ENCODE data around the gene APOD. TPM values are rescaled to one million over a fixed set of nuclear protein-coding genes. Genes with fewer than 3 reads are reported as not detected.
"Not testable (repeated sequence)": the region's sequence is repeated elsewhere in the genome, so short reads cannot be mapped to it uniquely, and the experiment has no call there.

Gene APOD
- total RNA-seq = not detected
- total RNA-seq = 0 reads per million in 2 donors

DNA sequence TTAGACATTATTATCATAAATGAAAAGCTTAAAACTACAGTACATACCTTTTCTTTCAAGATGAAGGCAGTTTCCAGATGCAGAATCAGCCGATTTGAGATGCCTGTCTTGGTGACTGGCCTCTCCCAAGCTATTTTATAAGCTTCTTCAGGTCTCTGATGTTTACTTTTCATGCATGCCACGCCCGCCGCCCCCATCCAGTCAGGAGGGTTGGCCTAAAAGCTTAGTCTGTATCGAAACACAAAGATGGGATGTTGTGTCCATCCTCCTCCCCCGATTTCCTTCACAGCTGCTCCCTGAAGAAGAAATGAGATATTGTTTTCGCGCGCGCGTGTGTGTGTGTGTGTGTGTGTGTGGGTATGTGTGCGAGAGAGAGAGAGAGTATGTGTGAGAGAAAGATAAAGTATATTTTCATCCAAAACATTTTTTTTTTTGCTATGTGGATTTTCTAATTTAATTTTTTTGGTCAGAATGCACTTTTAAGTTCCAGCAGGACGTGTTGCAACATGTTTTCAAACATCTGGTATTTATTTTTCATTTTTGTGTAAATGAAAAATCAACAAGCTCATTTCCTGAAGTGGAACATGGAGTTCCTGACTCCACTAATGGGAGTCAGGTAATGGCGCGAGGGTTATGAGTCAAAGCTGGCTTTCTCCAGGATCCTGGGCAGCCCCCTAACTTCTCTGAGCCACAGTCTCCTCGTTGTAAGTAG lies at the start of gene APOD:
Gene APOD, minus strand, starts transcription at position 110 of the 712 bp plus-strand sequence. CDS start 4,479 bp downstream, outside the sequence.
- H3K4me1 Mint-ChIP-seq = peaks cover 5% of the 10 kb centered on the region
- DNase-seq (no peak), ATAC-seq (no peak)
- peaks cover 2% of the 10 kb centered on the region for H3K9me3 ChIP-seq (ENCODE audit: control insufficient read depth, low read length, poor library complexity, severe bottlenecking)
- H3K27ac Mint-ChIP-seq = no peak within 1 kb of the TSS
- no peaks in the 10 kb centered on the region for H3K27me3 Mint-ChIP-seq
- H3K4me3 Mint-ChIP-seq = no peak within 1 kb of the TSS
- H3K36me3 Mint-ChIP-seq (ENCODE audit: low read depth) = no peaks in the 10 kb centered on the region

DNA sequence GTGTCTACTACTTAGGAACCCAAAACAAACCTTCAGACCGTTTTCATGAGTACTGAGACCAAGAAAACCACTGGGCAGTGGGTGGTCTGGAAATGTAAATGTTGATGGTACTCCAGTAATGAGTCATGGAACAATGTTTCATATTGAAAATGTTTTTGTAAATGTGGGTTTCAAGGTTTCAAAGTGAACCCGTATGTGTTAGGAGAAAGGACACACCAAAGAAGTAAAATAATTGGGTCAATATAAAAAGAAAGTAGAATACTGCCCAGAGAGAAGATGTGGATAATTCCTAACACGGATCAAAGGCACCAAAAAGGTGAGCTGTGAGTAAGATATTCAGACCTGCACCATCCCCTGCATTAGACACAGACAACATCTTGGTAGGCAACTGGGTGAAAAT lies 49.6 kb upstream of the APOD start:
- not testable (repeated sequence) for H3K36me3 Mint-ChIP-seq (ENCODE audit: low read depth); H3K27ac Mint-ChIP-seq; H3K4me1 Mint-ChIP-seq; H3K9me3 ChIP-seq (ENCODE audit: control insufficient read depth, low read length, poor library complexity, severe bottlenecking); DNase-seq; ATAC-seq; H3K27me3 Mint-ChIP-seq
- peak overlapping the region; percentile 57 for H3K4me3 Mint-ChIP-seq

DNA sequence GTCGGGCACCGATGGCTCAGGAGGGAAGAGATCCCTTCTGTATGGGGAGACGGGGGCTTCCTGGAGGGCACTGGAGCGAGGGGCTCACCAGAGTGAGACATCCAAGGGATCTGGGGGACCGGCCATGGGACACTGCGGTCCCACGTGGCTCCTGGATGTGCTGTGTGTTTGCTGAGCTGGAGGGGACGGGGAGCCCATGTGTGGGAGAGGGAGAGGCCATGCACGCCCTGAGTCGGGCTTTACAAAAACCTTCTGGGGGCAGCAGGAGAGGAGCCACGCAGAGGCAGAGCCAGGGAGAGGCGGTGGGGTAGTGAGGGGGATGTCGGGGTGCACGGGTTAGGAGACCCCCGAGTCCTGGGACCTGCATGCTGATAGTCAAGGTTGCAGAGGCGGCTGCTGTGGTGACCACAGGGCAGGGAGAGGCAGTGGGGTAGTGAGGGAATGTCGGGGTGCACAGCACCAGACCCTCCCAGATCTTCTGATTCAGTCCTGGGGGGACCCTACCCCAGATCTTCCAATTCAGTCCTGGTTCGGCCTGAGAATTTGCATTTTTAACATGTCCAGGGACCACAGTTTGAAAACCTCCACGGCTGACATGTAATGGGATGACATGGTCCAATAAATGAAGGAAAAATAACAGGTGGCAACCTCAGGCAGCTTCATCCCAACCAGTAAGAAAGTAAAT lies 48.9 kb upstream of the APOD start:
- not testable (repeated sequence) for H3K9me3 ChIP-seq (ENCODE audit: control insufficient read depth, low read length, poor library complexity, severe bottlenecking); H3K27ac Mint-ChIP-seq; DNase-seq; H3K4me1 Mint-ChIP-seq; H3K4me3 Mint-ChIP-seq; ATAC-seq; H3K27me3 Mint-ChIP-seq; H3K36me3 Mint-ChIP-seq (ENCODE audit: low read depth)

DNA sequence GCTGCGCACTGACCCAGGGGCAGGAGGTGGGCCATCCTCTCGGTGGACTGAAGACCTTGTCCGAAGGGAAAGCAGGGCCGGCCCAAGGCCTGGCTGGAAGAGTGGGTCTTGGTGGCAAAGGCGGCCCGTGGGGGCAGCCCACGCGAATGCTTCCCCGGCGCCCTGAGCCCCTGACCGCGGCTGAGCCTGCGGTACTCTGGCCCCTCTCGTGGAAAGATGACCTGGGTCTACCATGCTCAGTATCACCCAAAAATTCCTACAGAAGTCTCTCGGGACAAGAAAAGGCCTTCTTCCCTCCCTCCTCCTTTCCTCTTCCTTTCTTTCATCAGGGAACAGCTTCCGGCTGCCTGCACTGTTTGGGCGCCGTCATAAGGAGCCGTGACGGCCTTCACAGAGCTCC lies 48.3 kb upstream of the APOD start:
- Mint-ChIP-seq H3K4me1 (peaks cover 12% of the 10 kb centered on the region), H3K27me3 (peaks cover 13% of the 10 kb centered on the region)
- not testable (repeated sequence) for H3K36me3 Mint-ChIP-seq (ENCODE audit: low read depth); H3K4me3 Mint-ChIP-seq; ATAC-seq; H3K9me3 ChIP-seq (ENCODE audit: control insufficient read depth, low read length, poor library complexity, severe bottlenecking); DNase-seq; H3K27ac Mint-ChIP-seq

DNA sequence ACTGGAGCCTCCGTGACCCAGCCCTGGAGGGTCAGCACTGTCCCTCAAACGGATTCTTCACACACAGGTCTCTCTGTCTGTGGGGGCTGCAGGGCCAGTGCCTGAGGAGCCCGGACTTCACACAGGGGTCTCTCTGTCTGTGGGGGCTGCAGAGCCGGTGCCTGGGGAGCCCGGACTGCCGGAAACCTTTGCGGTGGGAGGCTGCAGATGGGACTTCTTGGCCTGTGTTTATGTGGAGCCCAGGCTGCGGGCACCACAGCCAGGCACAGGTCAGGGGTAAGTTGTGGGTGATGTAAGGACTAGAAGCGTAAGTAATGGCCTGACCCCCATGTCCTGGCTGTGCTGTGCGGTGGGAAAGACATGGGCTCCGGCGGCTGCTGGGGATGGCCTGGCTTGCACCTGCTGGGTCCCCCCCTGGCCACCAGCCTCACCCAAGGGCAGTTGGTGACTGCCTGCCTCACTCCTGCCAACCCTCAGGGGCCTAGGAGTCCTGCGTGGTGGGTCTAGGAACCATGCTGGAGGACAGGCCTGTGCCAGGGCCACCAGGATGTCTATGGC lies 47.3 kb upstream of the APOD start:
- not testable (repeated sequence) for H3K36me3 Mint-ChIP-seq (ENCODE audit: low read depth); H3K9me3 ChIP-seq (ENCODE audit: control insufficient read depth, low read length, poor library complexity, severe bottlenecking); H3K4me3 Mint-ChIP-seq; H3K27ac Mint-ChIP-seq; ATAC-seq; DNase-seq
- Mint-ChIP-seq H3K4me1 (peaks cover 10% of the 10 kb centered on the region), H3K27me3 (peaks cover 13% of the 10 kb centered on the region)

DNA sequence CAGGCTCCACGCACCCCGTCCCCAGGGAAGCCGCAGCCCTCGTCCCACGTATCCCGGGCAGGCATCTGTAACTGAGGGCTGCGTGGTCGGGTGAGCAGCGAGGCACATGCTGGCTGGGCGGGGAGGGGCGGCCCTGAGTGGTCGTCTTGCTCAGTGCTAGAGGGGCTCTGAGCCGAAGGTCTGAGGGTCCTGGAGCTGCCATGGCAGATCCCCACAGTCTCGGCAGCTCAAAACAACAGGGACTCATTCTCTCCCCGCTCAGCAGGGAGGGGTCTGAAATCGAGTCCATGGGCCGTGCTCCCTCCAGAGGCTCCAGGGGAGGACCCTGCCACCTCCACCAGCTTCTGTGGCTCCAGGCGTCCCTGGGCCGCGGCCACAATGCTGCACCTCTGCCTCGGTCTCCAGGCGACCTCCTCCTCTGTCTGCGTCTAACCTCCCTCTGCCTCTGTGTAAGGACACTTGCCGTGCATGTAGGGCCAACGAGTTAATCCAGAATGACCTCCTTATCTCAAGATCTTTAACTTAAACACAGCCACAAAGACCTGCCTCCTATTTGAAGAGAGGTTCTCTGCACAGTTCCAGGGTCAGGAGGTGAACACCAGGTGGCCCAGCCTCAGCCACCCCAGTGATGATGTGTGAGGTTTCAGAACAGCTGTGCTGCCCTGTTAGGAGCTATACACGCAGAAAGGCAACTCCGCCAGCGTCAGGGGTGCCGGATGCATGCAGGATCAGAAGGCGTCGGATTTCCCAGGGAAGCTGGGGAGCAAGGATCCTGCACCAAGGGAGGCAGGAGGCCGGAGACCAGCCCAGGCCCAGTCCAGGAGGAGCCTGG lies 46.6 kb upstream of the APOD start:
- H3K4me1 Mint-ChIP-seq; H3K4me3 Mint-ChIP-seq; H3K9me3 ChIP-seq (ENCODE audit: control insufficient read depth, low read length, poor library complexity, severe bottlenecking); ATAC-seq; DNase-seq; H3K27ac Mint-ChIP-seq; H3K36me3 Mint-ChIP-seq (ENCODE audit: low read depth): not testable (repeated sequence)
- H3K27me3 Mint-ChIP-seq = peaks cover 13% of the 10 kb centered on the region

DNA sequence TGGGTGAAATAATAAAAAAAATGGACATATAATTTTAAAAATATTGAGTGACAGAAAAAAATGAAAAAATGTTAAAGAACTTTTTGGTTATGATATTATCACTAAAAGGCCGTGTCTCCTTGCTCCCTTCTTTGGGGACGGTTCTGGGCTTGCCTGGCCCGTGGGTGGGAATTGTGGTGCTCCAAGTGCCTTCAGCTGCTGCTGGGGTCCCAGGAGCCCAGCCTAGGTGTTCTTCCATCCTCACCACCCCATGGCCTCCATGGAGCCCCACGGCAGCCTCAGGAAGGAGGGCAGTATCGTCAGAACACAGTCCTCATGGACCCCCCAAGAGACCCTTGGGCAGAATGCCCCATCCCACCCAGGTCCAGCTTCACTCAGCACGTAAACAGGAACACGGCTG lies 45.9 kb upstream of the APOD start:
- not testable (repeated sequence) for H3K9me3 ChIP-seq (ENCODE audit: control insufficient read depth, low read length, poor library complexity, severe bottlenecking); H3K4me3 Mint-ChIP-seq; H3K27ac Mint-ChIP-seq; H3K4me1 Mint-ChIP-seq; ATAC-seq; H3K36me3 Mint-ChIP-seq (ENCODE audit: low read depth); DNase-seq
- H3K27me3 Mint-ChIP-seq = peaks cover 13% of the 10 kb centered on the region

DNA sequence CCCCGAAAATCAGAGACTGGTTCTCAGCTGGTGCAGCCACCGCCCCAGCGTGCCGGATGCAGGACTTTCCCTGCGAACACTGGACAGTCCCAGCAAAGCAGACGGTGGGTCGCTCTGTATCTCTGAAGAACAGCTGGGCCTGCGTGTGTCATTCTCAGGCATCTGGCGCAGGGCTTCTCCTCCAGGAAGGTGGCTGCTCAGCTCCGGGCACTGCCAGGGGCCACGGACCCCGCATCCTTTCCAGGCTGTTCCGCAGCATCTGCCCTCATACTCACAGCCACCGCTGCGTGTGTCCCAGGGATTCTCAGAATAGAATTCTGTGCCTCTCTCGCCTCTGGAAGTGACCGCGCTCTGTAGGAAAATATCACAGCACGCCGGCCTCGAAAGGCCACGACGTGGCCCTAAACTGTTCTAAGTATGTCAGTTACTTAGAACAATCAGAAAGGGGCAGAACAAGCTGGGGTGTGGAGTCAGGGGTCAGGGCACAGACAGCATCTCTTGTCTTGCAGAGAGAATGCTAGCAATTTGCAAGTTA lies 44.7 kb upstream of the APOD start:
- H3K4me3 Mint-ChIP-seq; DNase-seq; H3K4me1 Mint-ChIP-seq; ATAC-seq; H3K9me3 ChIP-seq (ENCODE audit: control insufficient read depth, low read length, poor library complexity, severe bottlenecking); H3K27ac Mint-ChIP-seq; H3K36me3 Mint-ChIP-seq (ENCODE audit: low read depth): not testable (repeated sequence)
- peaks cover 13% of the 10 kb centered on the region for H3K27me3 Mint-ChIP-seq

DNA sequence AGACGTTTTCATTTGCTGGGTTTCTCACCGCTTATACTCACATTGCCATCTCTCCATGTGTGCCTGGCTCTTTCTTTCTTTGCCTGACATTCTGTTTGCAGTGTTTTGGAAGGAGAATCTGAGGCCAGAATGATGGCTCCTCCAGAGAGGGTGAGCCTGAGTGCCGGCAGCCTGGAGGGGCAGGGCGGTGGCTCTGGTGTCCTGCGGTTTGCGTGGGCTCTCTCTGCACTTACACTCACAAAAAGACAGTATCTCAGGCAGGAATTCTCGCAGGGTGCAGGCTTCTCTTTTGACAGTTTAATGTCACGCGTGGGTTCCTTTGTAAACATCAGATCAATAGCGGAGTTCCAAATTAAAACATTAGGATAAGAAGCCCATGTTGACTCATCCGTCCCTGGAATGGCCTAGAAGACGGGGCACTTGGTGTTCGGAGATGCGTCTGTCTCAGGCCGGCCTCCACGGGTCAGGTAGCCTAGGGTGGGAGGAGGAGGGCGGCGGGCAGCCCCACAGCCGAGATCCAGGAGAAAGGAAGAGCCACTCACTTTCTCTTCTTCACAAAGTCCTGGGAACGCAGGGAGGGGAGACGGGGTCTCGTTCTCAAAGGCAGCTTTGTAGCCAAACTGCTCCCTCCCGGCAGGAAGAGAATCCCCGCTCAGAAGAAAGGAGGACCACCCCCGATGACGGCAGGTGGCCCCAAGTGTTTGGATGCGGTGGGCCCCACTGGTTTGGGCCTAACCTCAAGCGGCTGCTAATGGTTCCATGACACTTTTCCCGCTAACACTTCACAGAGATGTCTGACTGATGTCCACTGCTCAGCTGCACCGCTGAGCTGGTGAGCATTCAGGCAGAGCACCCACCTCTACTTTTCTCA lies 44.0 kb upstream of the APOD start:
- ATAC-seq; H3K9me3 ChIP-seq (ENCODE audit: control insufficient read depth, low read length, poor library complexity, severe bottlenecking); H3K4me1 Mint-ChIP-seq; H3K36me3 Mint-ChIP-seq (ENCODE audit: low read depth); DNase-seq; H3K27ac Mint-ChIP-seq: not testable (repeated sequence)
- Mint-ChIP-seq H3K27me3 (peaks cover 13% of the 10 kb centered on the region), H3K4me3 (peak overlapping the region; percentile 59)

DNA sequence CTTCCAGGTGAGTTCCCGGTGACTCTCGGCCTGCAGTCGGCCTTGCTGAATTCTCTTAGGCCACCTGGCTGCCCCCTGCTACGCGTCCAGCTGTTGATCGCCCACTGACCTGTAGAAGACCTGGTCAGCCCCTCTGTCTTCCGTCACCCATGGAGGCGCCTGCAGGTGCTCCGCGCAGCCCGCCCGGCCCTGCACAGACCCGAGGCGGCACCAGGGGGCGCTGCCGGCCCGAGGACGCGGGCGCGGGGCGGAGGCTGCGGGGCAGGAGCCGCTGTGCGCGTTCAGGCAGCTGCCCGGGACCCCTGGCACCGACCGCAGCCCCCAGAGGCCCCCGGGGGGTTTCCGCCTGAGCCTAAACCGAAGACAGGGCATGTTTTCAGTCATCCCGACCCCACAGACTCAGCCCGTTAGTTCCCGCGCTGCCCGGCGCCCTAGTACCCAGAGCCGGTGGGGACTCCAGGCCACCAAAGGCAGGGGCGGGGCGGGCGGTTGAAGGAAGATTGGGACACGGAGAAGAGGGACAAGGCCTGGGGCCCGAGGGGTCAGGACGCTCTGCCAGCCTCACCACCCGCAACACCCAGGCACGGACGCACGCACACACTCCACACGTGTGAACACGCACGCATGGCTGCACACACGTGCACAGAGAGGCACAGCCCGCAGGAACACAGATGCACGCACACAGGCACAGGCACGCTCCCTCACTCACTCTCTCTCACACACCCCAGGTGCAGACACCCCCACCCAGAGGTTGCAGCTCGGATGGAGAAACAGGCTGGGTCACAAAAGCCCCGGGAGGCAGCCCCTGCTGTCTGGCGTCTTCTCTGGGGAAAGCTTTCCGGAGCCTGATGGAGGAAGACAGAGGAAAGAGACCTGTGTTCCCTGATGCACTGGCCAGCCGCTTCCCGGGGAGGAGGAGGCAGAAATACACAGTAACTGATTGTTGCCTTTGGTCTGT lies 41.1 kb upstream of the APOD start:
- DNase-seq; H3K9me3 ChIP-seq (ENCODE audit: control insufficient read depth, low read length, poor library complexity, severe bottlenecking); H3K27ac Mint-ChIP-seq; H3K27me3 Mint-ChIP-seq; H3K4me1 Mint-ChIP-seq; H3K36me3 Mint-ChIP-seq (ENCODE audit: low read depth): not testable (repeated sequence)
- peak; percentile 92 for ATAC-seq
- peak overlapping the region; percentile 47 for H3K4me3 Mint-ChIP-seq

DNA sequence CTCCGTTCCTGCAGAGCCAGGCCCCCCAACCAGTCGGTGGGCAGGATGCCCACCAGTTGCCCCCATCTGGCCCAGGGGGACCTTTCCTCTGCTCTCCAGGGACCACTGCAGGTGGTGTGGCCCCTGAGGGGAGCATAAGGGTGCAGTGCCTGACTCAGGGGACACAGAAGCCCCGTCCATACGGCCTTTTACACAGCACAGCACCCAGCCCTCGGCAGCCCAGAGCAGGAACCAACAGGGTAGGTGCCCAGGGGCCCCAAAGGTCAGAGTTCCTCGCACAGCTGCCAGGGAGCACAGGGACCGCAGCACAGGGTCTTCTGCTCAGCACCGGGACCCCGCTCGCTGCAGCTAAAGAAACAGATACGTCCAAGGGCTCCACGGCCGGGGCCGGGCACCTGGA lies 40.4 kb upstream of the APOD start:
- not testable (repeated sequence) for H3K4me3 Mint-ChIP-seq; H3K27ac Mint-ChIP-seq; H3K27me3 Mint-ChIP-seq; H3K9me3 ChIP-seq (ENCODE audit: control insufficient read depth, low read length, poor library complexity, severe bottlenecking); H3K4me1 Mint-ChIP-seq; H3K36me3 Mint-ChIP-seq (ENCODE audit: low read depth); DNase-seq; ATAC-seq
